Caki2 (cell line): ENCODE data around the gene EZH2. TPM values are rescaled to one million over a fixed set of nuclear protein-coding genes. Genes with fewer than 3 reads are reported as not detected.

Source experiments
- total RNA-seq: library from RNA; depleted of rRNA; stranded (reverse); fragments of >200 nt; shearing (Covaris generic); gene quantifications from 2 replicates; pipeline ENCODE4 v1.2.3, GENCODE V29; 2014; ENCODE audit warnings: low replicate concordance; rRNA removed

EZH2 gene
- total RNA-seq, 1 experiment from 2014 or later, result 23.7 TPM

Other genes with a start within 250 kb of the EZH2 start
- 36.5 and 37.6 TPM in 2 replicates for gene CUL1, start 185.4 kb downstream of the EZH2 start, total RNA-seq
- 273 and 284 TPM in 2 replicates for gene PDIA4, start 144.2 kb upstream of the EZH2 start, total RNA-seq
- 5.9 and 11.6 TPM in 2 replicates for gene ZNF786, start 206.4 kb upstream of the EZH2 start, total RNA-seq
- gene ZNF425, start 242.0 kb upstream of the EZH2 start, total RNA-seq, result 2.9 and 7.1 TPM in 2 replicates